Dendritic cell treated with granulocyte-macrophage colony-stimulating factor and Interleukin-4, amounts not matched to agents 40 ng/mL and 50 ng/mL, for 4 days (primary cell): ENCODE data around the gene MUL1.
"Not testable (repeated sequence)": the region's sequence is repeated elsewhere in the genome, so short reads cannot be mapped to it uniquely, and the experiment has no call there.

Source experiments
- H3K27ac Mint-ChIP-seq: one replicate; pipeline ENCODE4 v1.8.0; 2022; ENCODE audit warnings: mild to moderate bottlenecking, mixed read lengths
- H3K27me3 Mint-ChIP-seq: one replicate; pipeline ENCODE4 v1.8.0; 2022; ENCODE audit warnings: mild to moderate bottlenecking, mixed read lengths
- H3K36me3 Mint-ChIP-seq: one replicate; pipeline ENCODE4 v1.8.0; 2022; ENCODE audit warnings: low read depth, mixed read lengths
- H3K4me1 Mint-ChIP-seq: one replicate; pipeline ENCODE4 v1.8.0; 2022; ENCODE audit warnings: low read depth, mixed read lengths
- H3K4me3 Mint-ChIP-seq: one replicate; pipeline ENCODE4 v1.8.0; 2022; ENCODE audit warnings: mild to moderate bottlenecking, moderate library complexity, mixed read lengths
- H3K9me3 Mint-ChIP-seq: one replicate; pipeline ENCODE4 v1.8.0; 2022; ENCODE audit warnings: mixed read lengths
- intact Hi-C: fragments of 100-400 bp; cut with micrococcal nuclease; formaldehyde crosslinking; loops from one replicate; pipeline ENCODE4 v1.15.0; 2022

Gene MUL1

DNA sequence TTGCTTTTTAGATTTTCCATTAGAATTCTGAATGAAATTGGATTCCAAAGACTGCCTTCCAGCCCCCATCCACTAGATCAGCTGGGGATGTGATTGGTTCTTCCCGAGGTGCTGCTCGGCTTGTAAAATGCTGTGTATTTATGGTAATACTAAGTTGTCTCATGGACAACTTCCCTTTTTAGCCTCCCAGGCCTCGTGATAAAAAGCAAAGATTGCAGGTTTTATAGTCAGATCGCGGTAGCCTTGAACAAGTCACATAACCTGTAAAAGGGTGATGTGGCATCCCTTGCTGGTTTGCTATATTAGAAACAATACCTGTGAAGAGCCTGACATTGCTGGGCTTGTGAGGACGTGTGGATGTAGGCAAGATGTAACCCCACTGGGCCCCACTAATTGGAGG is 10.4 kb downstream of the MUL1 start:
- Mint-ChIP-seq H3K36me3 (peaks cover 59% of the 10 kb centered on the region), H3K4me3 (no peak overlapping the region), H3K4me1 (peaks cover 20% of the 10 kb centered on the region), H3K27me3 (peaks cover 18% of the 10 kb centered on the region), H3K27ac (no peak overlapping the region), H3K9me3 (no peaks in the 10 kb centered on the region)
- intact Hi-C loops: no loop called here

DNA sequence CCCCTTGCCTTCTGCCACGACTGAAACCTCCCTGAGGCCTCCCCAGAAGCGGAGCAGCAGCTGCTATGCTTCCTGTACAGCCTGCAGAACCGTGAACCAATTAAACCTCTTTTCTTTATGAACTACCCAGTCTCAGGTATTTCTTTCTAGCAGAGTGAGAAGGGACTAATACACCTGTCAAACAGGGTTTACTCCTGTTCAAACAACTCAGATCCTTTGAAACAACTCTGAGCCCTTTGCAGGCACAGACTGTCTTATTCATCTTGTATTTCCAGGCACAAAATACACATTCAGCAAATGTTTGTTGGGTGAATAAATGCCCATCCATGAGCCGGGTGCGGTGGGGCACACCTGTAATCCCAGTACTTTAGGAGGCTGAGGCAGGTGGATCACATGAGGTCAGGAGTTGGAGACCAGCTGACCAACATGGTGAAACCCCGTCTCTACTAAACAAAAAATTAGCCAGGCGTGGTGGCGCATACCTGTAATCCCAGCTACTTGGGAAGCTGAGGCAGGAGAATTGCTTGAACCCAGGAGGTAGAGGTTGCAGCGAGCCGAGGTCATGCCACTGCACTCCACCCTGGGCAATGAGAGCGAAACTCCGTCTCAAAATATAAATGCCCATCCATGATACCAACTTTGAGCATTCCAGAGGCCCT is 11.1 kb downstream of the MUL1 start:
- intact Hi-C loops, H3K9me3 Mint-ChIP-seq, H3K4me3 Mint-ChIP-seq, H3K27ac Mint-ChIP-seq: not testable (repeated sequence)
- Mint-ChIP-seq H3K4me1 (peaks cover 20% of the 10 kb centered on the region), H3K27me3 (peaks cover 22% of the 10 kb centered on the region), H3K36me3 (peaks cover 53% of the 10 kb centered on the region)

- peaks cover 28% of the 10 kb centered on the region for H3K27me3 Mint-ChIP-seq
- H3K27ac Mint-ChIP-seq: no peak overlapping the region
- no peak overlapping the region for H3K4me3 Mint-ChIP-seq
- H3K4me1 Mint-ChIP-seq: peaks cover 20% of the 10 kb centered on the region
- peaks cover 47% of the 10 kb centered on the region for H3K36me3 Mint-ChIP-seq
- H3K9me3 Mint-ChIP-seq: no peaks in the 10 kb centered on the region
- intact Hi-C loops: no loop called here
These were observed 11.7 kb downstream of the MUL1 start for GRCh38 chr1:20496241-20496661.

GRCh38 chr1:20495661-20496060 is 12.3 kb downstream of the MUL1 start:
- H3K4me1 Mint-ChIP-seq: peaks cover 20% of the 10 kb centered on the region
- no peak overlapping the region for H3K4me3 Mint-ChIP-seq
- peaks cover 33% of the 10 kb centered on the region for H3K27me3 Mint-ChIP-seq
- H3K9me3 Mint-ChIP-seq: no peaks in the 10 kb centered on the region
- H3K27ac Mint-ChIP-seq: no peak overlapping the region
- H3K36me3 Mint-ChIP-seq: peaks cover 41% of the 10 kb centered on the region
- intact Hi-C loops: loop anchor here (2.0 kb wide), 1 partner anchor 283 kb away; no protein-coding TSS in a partner anchor

- Mint-ChIP-seq H3K4me1 (peaks cover 20% of the 10 kb centered on the region), H3K4me3 (no peak overlapping the region), H3K36me3 (peaks cover 32% of the 10 kb centered on the region), H3K27ac (no peak overlapping the region), H3K27me3 (peaks cover 42% of the 10 kb centered on the region), H3K9me3 (no peaks in the 10 kb centered on the region)
- intact Hi-C loops: loop anchor here (2.0 to 5.0 kb wide), 2 partner anchors 117 to 282 kb away; no protein-coding TSS in a partner anchor
These were observed 13.2 kb downstream of the MUL1 start for GRCh38 chr1:20494609-20495311.

GRCh38 chr1:20493839-20494608 is 13.9 kb downstream of the MUL1 start:
- H3K27ac Mint-ChIP-seq: no peak overlapping the region
- peaks cover 24% of the 10 kb centered on the region for H3K36me3 Mint-ChIP-seq
- H3K9me3 Mint-ChIP-seq: no peaks in the 10 kb centered on the region
- peaks cover 20% of the 10 kb centered on the region for H3K4me1 Mint-ChIP-seq
- peaks cover 50% of the 10 kb centered on the region for H3K27me3 Mint-ChIP-seq
- H3K4me3 Mint-ChIP-seq: no peak overlapping the region
- intact Hi-C loops: loop anchor here (2.0 to 5.0 kb wide), 2 partner anchors 117 to 281 kb away; no protein-coding TSS in a partner anchor

GRCh38 chr1:20493309-20493708 is 14.6 kb downstream of the MUL1 start:
- no peak overlapping the region for H3K4me3 Mint-ChIP-seq

DNA sequence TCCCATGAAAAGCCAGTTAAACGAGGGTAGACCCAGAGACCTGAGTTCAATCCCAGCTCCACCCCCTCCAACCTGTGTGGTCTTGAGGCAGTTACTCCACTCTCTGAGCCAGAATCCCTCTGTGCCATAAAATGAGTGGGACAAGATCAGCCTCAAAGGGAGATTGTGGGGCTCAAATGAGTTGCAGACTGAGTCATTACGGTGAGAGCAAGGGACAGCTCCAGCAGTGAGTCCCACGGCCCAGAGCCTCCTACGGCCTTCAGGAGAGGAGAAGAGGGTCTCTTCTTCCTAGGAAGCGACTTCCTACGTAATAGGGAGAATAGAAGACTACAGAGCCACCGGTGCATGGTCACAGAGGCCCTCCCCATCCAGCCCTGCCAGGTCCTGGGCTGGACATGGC is 15.2 kb downstream of the MUL1 start:
- Mint-ChIP-seq H3K36me3 (peaks cover 12% of the 10 kb centered on the region), H3K4me1 (peaks cover 13% of the 10 kb centered on the region), H3K27ac (no peak overlapping the region), H3K4me3 (no peak overlapping the region), H3K9me3 (no peaks in the 10 kb centered on the region), H3K27me3 (peaks cover 63% of the 10 kb centered on the region)
- intact Hi-C loops: loop anchor here (5.0 kb wide), 1 partner anchor 115 kb away; no protein-coding TSS in a partner anchor

More at GRCh38 chr1:20493309-20493708, 14.6 kb downstream of the MUL1 start:
- Mint-ChIP-seq H3K36me3 (peaks cover 17% of the 10 kb centered on the region), H3K4me1 (peaks cover 19% of the 10 kb centered on the region), H3K27ac (no peak overlapping the region), H3K9me3 (no peaks in the 10 kb centered on the region), H3K27me3 (peaks cover 57% of the 10 kb centered on the region)
- intact Hi-C loops: loop anchor here (5.0 kb wide), 1 partner anchor 116 kb away; no protein-coding TSS in a partner anchor

GRCh38 chr1:20491866-20492265 is 16.1 kb downstream of the MUL1 start:
- Mint-ChIP-seq H3K36me3 (peaks cover 12% of the 10 kb centered on the region), H3K9me3 (no peaks in the 10 kb centered on the region), H3K4me1 (peaks cover 7% of the 10 kb centered on the region), H3K27ac (no peak overlapping the region), H3K27me3 (peaks cover 71% of the 10 kb centered on the region), H3K4me3 (no peak overlapping the region)
- intact Hi-C loops: loop anchor here (5.0 kb wide), 1 partner anchor 115 kb away; no protein-coding TSS in a partner anchor

- Mint-ChIP-seq H3K9me3 (no peaks in the 10 kb centered on the region), H3K27me3 (peaks cover 77% of the 10 kb centered on the region), H3K36me3 (peaks cover 5% of the 10 kb centered on the region), H3K4me1 (peaks cover 7% of the 10 kb centered on the region), H3K27ac (no peak overlapping the region), H3K4me3 (no peak overlapping the region)
- intact Hi-C loops: loop anchor here (5.0 kb wide), 1 partner anchor 114 kb away; no protein-coding TSS in a partner anchor
These were observed 16.8 kb downstream of the MUL1 start for GRCh38 chr1:20491178-20491577.

DNA sequence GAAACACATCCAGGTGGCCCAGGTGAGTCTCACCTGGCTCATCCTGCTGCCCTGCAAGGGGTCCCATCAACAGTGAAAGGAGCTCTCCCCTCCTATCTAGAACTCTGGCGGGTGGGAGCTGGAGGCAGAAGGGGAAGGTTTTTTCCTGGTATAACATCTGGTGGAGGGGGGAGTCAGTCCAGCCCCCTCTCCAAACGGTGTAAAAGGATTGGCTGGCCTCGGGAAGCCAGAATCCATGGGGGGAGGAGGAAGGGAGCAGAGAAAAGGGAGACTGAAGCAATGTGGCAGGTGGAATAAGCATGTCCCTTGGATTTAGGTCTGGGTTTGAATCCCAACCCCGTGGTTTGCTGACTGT is 20.7 kb downstream of the MUL1 start:
- H3K9me3 Mint-ChIP-seq: no peaks in the 10 kb centered on the region
- peaks cover 86% of the 10 kb centered on the region for H3K27me3 Mint-ChIP-seq
- peaks cover 11% of the 10 kb centered on the region for H3K4me1 Mint-ChIP-seq
- no peak overlapping the region for H3K4me3 Mint-ChIP-seq
- intact Hi-C loops: no loop called here
- H3K27ac Mint-ChIP-seq: no peak overlapping the region
- H3K36me3 Mint-ChIP-seq: no peaks in the 10 kb centered on the region

DNA sequence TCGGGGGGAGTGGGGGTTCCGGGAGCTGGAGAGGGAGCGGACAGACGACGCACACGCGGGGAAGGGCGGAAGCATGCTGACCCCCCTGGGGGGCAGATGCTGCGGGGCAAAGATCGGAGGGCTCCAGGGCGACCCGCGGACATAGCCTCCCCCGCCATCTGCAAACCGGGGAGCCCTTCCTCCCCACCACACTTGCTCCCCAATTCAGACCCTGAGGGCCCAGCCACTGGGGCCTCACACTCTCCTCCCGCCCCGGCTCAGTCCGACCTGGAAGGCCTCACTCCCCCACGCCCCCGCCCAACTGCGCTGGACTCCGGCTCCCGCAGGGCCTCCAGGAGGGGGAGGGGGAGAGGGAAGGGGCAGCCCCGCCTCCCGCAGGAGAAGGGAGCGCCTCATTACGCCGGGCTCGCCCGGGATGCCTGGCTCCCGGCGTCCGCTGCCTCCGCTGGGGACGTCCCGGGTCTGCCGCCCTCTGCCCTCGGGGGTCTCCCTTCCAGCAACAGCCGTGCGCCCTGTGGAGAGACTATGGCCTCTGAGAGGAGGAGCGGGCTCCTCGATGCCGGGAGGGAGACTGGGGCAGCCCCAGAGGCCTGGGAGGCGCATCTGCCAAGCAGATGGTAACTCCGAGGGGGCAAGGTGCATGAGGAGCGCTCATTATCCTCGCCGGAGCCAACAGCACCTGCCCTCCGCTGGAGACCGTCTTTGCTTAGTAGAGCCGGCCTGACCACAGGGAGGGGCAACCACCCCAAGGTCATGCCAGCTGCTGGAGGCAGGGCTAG is 21.3 kb downstream of the MUL1 start:
- Mint-ChIP-seq H3K27ac (no peak overlapping the region), H3K4me3 (no peak overlapping the region)

More for the DNA sequence above, 21.3 kb downstream of the MUL1 start:
- Mint-ChIP-seq H3K9me3 (no peaks in the 10 kb centered on the region), H3K36me3 (no peaks in the 10 kb centered on the region), H3K4me1 (peaks cover 11% of the 10 kb centered on the region), H3K27me3 (peaks cover 89% of the 10 kb centered on the region)
- intact Hi-C loops: no loop called here
